ENCODE results near the gene ING4. TPM values are rescaled to one million over a fixed set of nuclear protein-coding genes. Genes with fewer than 3 reads are reported as not detected.

Gene ING4
- total and polyA plus RNA-seq, 7 experiments from 2014 or later = 33.1 to 106 (median 92.8) TPM

DNA sequence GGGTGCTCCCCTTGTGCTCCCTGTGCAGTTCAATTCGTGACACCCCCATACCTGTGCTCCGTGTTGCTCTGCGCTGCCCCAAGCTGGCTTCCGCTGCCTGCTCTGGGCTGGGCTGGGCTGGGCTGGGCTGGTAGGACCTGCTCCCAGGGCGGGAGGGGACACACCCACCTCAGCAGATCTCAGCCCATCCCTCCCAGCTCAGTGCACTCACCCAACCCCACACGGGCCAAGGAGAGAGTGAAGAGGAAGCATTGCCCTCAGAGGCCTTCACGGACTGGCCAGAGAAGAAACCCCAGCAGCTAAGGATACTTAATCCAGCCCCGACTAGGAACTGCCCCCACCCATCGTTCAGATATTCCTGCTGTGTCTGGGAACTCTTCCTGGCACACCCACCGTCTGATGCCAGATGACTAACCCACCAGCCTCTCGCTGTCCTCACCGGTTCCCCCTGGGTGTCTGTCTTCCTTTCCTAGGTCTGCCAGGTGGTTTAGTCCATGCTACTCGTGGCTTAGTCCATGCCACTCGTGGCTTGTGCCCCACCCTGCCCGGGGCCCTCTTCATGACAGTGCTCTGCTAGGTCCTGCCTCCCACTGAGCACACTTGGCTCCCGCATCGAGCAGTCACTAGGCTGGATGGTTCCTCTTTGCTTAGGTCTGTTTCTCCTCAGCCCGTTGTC lies 26.9 kb downstream of the ING4 start, which contains the start of gene LPAR5:
Gene LPAR5, minus strand, starts transcription at position 104 of the 676 bp plus-strand sequence. CDS start 14,711 bp downstream, outside the sequence.
- Histone ChIP-seq H3K36me3 (ENCODE audit: control insufficient read depth in 2 of 3, insufficient read depth in 3 of 3, low read length in 3 of 3) (no peaks in the 10 kb centered on the region), H3K4me3 (ENCODE audit: low read length) (peak within 1 kb of the TSS; percentile 27), H3K27ac (ENCODE audit: low read depth, low read length) (peak within 1 kb of the TSS; percentile 44), H3K27me3 (ENCODE audit: control insufficient read depth in 2 of 2, insufficient read depth in 2 of 2, low read length in 2 of 2) (no peaks in the 10 kb centered on the region), H3K9me3 (ENCODE audit: control insufficient read depth in 2 of 3, low read length in 3 of 3) (no peaks in the 10 kb centered on the region), H3K4me1 (ENCODE audit: control insufficient read depth in 2 of 2, insufficient read depth in 2 of 2, low read length in 2 of 2) (peaks cover 20 to 30% of the 10 kb centered on the region in 2 donors)
- POLR2A ChIA-PET = interaction anchor here (0.9 to 7.1 kb wide), 4 partner anchors 9 to 32 kb away, joined by 3 to 46 read pairs (median 18); no protein-coding TSS in a partner anchor
- peaks cover 0 to 3% (median 0%) of the 10 kb centered on the region in 5 donors for H3K27me3 Mint-ChIP-seq
- CTCF ChIA-PET = interaction anchor here (0.6 to 1.3 kb wide), 3 partner anchors 15 to 53 kb away, joined by 3 to 4 read pairs (median 3); partner anchors contain the start of gene ZNF384
- DNase-seq (peak in 1 of 9 donors; percentile 27), ATAC-seq (peak; percentile 39)
- peak within 1 kb of the TSS; percentile 56 to 80 (median 68) for H3K4me3 Mint-ChIP-seq
- intact Hi-C loops (cut with micrococcal nuclease) = loop anchor here in 1 of 2 donors (1.0 kb wide), 1 partner anchor 9 kb away; no protein-coding TSS in a partner anchor
- peak within 1 kb of the TSS; percentile 67 to 83 (median 78) for H3K27ac Mint-ChIP-seq
- H3K36me3 Mint-ChIP-seq = no peaks in the 10 kb centered on the region
- peaks cover 32 to 50% (median 42%) of the 10 kb centered on the region in 7 donors for H3K4me1 Mint-ChIP-seq
- H3K9me3 Mint-ChIP-seq = no peaks in the 10 kb centered on the region

DNA sequence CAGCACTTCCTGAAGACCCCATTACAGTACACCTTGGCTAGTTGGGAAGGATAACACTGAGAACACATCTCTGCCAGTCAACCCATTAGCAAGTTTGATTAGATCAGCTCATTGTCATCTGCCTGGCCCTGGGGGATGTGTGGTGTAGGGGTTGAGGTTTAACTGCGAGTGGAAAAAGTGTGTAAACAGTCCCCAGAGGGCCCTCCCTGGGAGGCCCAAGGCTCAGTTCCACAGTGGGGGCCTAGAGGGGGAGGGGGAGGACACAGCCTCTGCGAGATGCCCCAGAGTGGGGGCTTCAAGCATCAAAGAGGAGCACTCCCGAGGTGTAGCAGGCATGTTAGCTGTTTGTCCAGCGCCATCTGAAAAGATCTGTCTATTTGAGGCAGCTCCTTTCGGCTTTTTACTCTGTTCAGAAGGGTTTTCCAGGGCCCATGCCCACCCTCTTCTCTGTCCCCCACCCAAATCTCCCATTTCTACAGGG lies 27.5 kb downstream of the ING4 start:
- ChIA-PET POLR2A (interaction anchor here (0.7 to 7.1 kb wide), 7 partner anchors 10 to 217 kb away, joined by 3 to 46 read pairs (median 3); partner anchors contain the start of genes USP5 and ZNF384), CTCF (interaction anchor here (0.6 to 1.3 kb wide), 4 partner anchors 14 to 87 kb away, joined by 3 to 4 read pairs (median 3); partner anchors contain the start of gene ZNF384)
- Mint-ChIP-seq H3K27me3 (no peaks in the 10 kb centered on the region), H3K27ac (peak overlapping the region; percentile 57 to 83 (median 76)), H3K36me3 (no peaks in the 10 kb centered on the region), H3K9me3 (no peaks in the 10 kb centered on the region), H3K4me3 (peak overlapping the region in 9 of 10 donors; percentile 61 to 80 (median 69)), H3K4me1 (peaks cover 37 to 56% (median 47%) of the 10 kb centered on the region in 7 donors)
- ATAC-seq = peak; percentile 28
- no peaks in the 10 kb centered on the region for H3K36me3 ChIP-seq (ENCODE audit: control insufficient read depth in 2 of 3, insufficient read depth in 3 of 3, low read length in 3 of 3)
- peak overlapping the region; percentile 44 for H3K27ac ChIP-seq (ENCODE audit: low read depth, low read length)
- intact Hi-C loops (cut with micrococcal nuclease) = loop anchor here in 1 of 2 donors (1.0 kb wide), 1 partner anchor 8 kb away; no protein-coding TSS in a partner anchor
- peak overlapping the region; percentile 27 for H3K4me3 ChIP-seq (ENCODE audit: low read length)
- H3K4me1 ChIP-seq (ENCODE audit: control insufficient read depth in 2 of 2, insufficient read depth in 2 of 2, low read length in 2 of 2) = peaks cover 26 to 33% of the 10 kb centered on the region in 2 donors
- no peaks in the 10 kb centered on the region for H3K27me3 ChIP-seq (ENCODE audit: control insufficient read depth in 2 of 2, insufficient read depth in 2 of 2, low read length in 2 of 2)
- peak in 3 of 9 donors; percentile 29 to 60 (median 47) for DNase-seq
- no peaks in the 10 kb centered on the region for H3K9me3 ChIP-seq (ENCODE audit: control insufficient read depth in 2 of 3, low read length in 3 of 3)

DNA sequence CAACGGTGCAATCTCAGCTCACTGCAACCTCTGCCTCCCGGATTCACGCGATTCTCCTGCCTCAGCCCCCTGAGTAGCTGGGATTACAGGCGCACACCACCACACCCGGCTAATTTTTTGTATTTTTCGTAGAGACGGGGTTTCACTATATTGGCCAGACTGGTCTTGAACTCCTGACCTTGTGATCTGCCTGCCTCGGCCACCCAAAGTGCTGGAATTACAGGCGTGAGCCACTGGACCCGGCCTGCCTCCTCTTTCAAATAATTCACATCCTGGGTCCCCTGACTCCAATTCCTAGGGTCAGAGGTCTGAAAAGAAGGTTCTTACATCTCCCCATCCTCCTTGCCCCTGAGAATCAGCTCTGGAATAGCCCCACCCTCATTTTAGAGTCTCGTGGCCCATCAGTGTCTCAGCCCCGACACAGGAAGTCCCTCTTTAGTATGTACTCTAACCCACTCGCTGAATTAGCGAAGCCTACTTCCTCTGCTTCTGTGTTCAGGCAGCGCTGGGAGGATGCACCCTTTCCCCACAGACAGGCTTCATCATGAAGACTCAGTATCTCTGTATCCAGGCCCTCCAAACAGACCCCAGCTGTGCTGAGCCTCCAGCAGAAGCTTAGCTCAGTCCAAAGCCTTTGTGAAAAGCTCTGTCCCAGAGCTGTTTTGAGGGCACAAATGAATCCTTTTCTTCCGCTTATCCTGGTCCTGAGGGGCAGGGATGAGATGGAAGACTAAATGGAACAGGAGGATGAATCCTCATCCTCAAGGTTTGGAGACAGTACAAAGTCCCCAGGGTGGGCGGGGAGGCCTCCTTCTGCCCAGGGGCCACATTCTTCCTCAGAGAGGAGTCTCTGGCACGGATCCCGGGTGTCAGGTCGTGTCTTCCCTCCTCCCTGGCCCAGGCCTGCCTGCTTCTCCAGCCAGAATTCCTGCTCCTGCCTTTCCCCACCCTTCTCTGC lies 30.6 kb downstream of the ING4 start:
- intact Hi-C loops (cut with micrococcal nuclease) = loop anchor here (1.0 to 2.0 kb wide), 6 partner anchors 14 to 31 kb away; partner anchors contain the start of genes ING4 (in 2 of the 2) and ACRBP (in 1 of the 2)
- Histone ChIP-seq H3K9me3 (ENCODE audit: control insufficient read depth in 2 of 3, low read length in 3 of 3) (no peaks in the 10 kb centered on the region), H3K4me1 (ENCODE audit: control insufficient read depth in 2 of 2, insufficient read depth in 2 of 2, low read length in 2 of 2) (peaks cover 26 to 40% of the 10 kb centered on the region in 2 donors), H3K36me3 (ENCODE audit: control insufficient read depth in 2 of 3, insufficient read depth in 3 of 3, low read length in 3 of 3) (no peaks in the 10 kb centered on the region), H3K27me3 (ENCODE audit: control insufficient read depth in 2 of 2, insufficient read depth in 2 of 2, low read length in 2 of 2) (no peaks in the 10 kb centered on the region), H3K4me3 (ENCODE audit: low read length) (peak overlapping the region; percentile 56), H3K27ac (ENCODE audit: low read depth, low read length) (peak overlapping the region; percentile 81)
- DNase-seq (peak in 8 of 9 donors; percentile 43 to 75 (median 66)), ATAC-seq (peak; percentile 81)
- ChIA-PET POLR2A (interaction anchor here (0.8 to 7.1 kb wide), 9 partner anchors 11 to 156 kb away, joined by 3 to 46 read pairs (median 5); partner anchors contain the start of gene ACRBP), CTCF (interaction anchor here (0.6 to 2.0 kb wide), 9 partner anchors 12 to 29 kb away, joined by 3 to 7 read pairs (median 3); no protein-coding TSS in a partner anchor)
- H3K36me3 Mint-ChIP-seq = no peaks in the 10 kb centered on the region
- peak overlapping the region; percentile 80 to 94 (median 88) for H3K4me3 Mint-ChIP-seq
- no peaks in the 10 kb centered on the region for H3K9me3 Mint-ChIP-seq
- H3K4me1 Mint-ChIP-seq = peaks cover 46 to 68% (median 58%) of the 10 kb centered on the region in 7 donors
- H3K27me3 Mint-ChIP-seq = no peaks in the 10 kb centered on the region
- H3K27ac Mint-ChIP-seq = peak overlapping the region; percentile 94 to 99 (median 97)

DNA sequence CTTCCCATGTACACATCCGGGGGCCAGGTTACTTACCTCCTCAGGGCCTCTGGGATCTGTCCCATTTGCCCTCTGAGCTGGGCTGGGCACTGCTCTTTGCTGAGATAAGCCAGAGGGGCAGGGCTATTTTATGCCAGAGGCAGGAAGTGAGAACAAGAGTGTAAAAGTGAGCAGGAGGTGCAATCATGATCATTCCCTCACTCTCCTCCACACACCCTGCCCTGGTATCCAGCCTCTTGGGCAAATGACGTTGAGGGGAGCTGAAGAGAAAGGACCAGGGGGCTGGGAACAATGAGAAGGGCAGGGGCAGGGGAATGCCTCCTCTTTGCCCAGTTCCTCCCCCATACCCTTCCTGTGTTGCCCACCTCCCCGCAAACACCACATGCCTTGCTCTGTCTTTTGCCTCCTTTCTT lies 31.4 kb downstream of the ING4 start:
- Mint-ChIP-seq H3K4me3 (peak overlapping the region; percentile 80 to 94 (median 88)), H3K36me3 (no peaks in the 10 kb centered on the region), H3K9me3 (no peaks in the 10 kb centered on the region), H3K27ac (peak overlapping the region; percentile 94 to 99 (median 97)), H3K4me1 (peaks cover 46 to 73% (median 64%) of the 10 kb centered on the region in 7 donors), H3K27me3 (no peaks in the 10 kb centered on the region)
- DNase-seq = peak in 4 of 9 donors; percentile 28 to 37 (median 34)
- peak overlapping the region; percentile 81 for H3K27ac ChIP-seq (ENCODE audit: low read depth, low read length)
- H3K4me3 ChIP-seq (ENCODE audit: low read length) = peak overlapping the region; percentile 56
- H3K36me3 ChIP-seq (ENCODE audit: control insufficient read depth in 2 of 3, insufficient read depth in 3 of 3, low read length in 3 of 3) = no peaks in the 10 kb centered on the region
- peaks cover 31 to 44% of the 10 kb centered on the region in 2 donors for H3K4me1 ChIP-seq (ENCODE audit: control insufficient read depth in 2 of 2, insufficient read depth in 2 of 2, low read length in 2 of 2)
- POLR2A ChIA-PET = interaction anchor here (0.6 to 7.1 kb wide), 12 partner anchors 10 to 312 kb away, joined by 3 to 46 read pairs (median 4); partner anchors contain the start of genes ACRBP and CD27
- no peaks in the 10 kb centered on the region for H3K27me3 ChIP-seq (ENCODE audit: control insufficient read depth in 2 of 2, insufficient read depth in 2 of 2, low read length in 2 of 2)
- no peak for ATAC-seq
- no peaks in the 10 kb centered on the region for H3K9me3 ChIP-seq (ENCODE audit: control insufficient read depth in 2 of 3, low read length in 3 of 3)
- intact Hi-C loops (cut with micrococcal nuclease) = no loop called here
- CTCF ChIA-PET = interaction anchor here (0.6 to 2.0 kb wide), 6 partner anchors 11 to 28 kb away, joined by 3 to 7 read pairs (median 3); no protein-coding TSS in a partner anchor

DNA sequence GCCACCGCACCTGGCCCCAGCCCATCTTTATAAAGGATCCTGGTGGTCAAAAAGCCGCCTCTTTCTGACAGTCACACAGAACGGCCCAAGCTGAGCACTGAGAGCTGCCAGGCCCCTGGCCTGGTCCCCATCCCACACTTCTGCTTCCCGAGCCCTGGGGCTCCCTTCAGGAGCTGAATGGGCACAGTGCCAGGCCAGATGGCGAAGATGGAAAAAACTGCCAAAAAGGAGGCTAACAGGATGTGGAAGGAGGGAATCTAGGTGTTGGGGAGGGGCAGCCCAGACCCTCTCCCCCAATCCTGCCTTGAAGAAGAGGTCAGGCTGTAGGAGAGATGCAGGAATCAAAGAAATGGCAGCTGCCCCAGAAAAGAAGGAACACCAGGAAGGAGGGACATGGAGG lies 32.2 kb downstream of the ING4 start:
- H3K27ac Mint-ChIP-seq = peak overlapping the region; percentile 94 to 99 (median 97)
- Histone ChIP-seq H3K4me1 (ENCODE audit: control insufficient read depth in 2 of 2, insufficient read depth in 2 of 2, low read length in 2 of 2) (peaks cover 34 to 44% of the 10 kb centered on the region in 2 donors), H3K4me3 (ENCODE audit: low read length) (peak overlapping the region; percentile 56), H3K27ac (ENCODE audit: low read depth, low read length) (peak overlapping the region; percentile 81), H3K27me3 (ENCODE audit: control insufficient read depth in 2 of 2, insufficient read depth in 2 of 2, low read length in 2 of 2) (no peaks in the 10 kb centered on the region), H3K9me3 (ENCODE audit: control insufficient read depth in 2 of 3, low read length in 3 of 3) (no peaks in the 10 kb centered on the region), H3K36me3 (ENCODE audit: control insufficient read depth in 2 of 3, insufficient read depth in 3 of 3, low read length in 3 of 3) (no peaks in the 10 kb centered on the region)
- ChIA-PET CTCF (interaction anchor here (0.6 to 2.0 kb wide), 3 partner anchors 10 to 14 kb away, joined by 3 to 7 read pairs (median 4); no protein-coding TSS in a partner anchor), POLR2A (interaction anchor here (0.6 to 7.1 kb wide), 12 partner anchors 9 to 313 kb away, joined by 3 to 46 read pairs (median 4); partner anchors contain the start of genes C12orf57, CD27, RNU7-1 and ZNF384)
- ATAC-seq = no peak
- intact Hi-C loops (cut with micrococcal nuclease) = no loop called here
- no peak for DNase-seq
- H3K4me1 Mint-ChIP-seq = peaks cover 44 to 71% (median 59%) of the 10 kb centered on the region in 7 donors
- peak overlapping the region; percentile 80 to 94 (median 88) for H3K4me3 Mint-ChIP-seq
- H3K27me3 Mint-ChIP-seq = no peaks in the 10 kb centered on the region
- H3K36me3 Mint-ChIP-seq = no peaks in the 10 kb centered on the region
- no peaks in the 10 kb centered on the region for H3K9me3 Mint-ChIP-seq

Measured in naive thymus-derived CD4-positive, alpha-beta T cell (primary cell).